ENCODE data around the gene ATP8B4. TPM values are rescaled to one million over a fixed set of nuclear protein-coding genes. Genes with fewer than 3 reads are reported as not detected.
A peak's percentile ranks its signal among the peaks of the same experiment; 100 is the strongest.

The ATP8B4 gene
- total and polyA plus RNA-seq, 10 of the 15 experiments (the other 5 are each of a cell fraction or from before 2014, with no cell fraction given) = 0.02 to 0.94 (median 0.19) TPM

GRCh38 chr15:50107591-50108408 lies 11.2 kb downstream of the ATP8B4 start (continued):
- TF ChIP-seq MXI1 (IDR thresholded peaks at IDR 0.05; ENCODE audit: low read depth, low read length) (no peak), ZNF24 (IDR thresholded peaks at IDR 0.05) (peak; percentile 90), HDGF (IDR thresholded peaks at IDR 0.05) (no peak), PBX3 (IDR thresholded peaks at IDR 0.05; ENCODE audit: insufficient replicate concordance, low read depth, low read length) (no peak), MEF2B (IDR thresholded peaks at IDR 0.05; ENCODE audit: partially characterized antibody, poor library complexity, severe bottlenecking) (no peak), TARDBP (IDR thresholded peaks at IDR 0.05; ENCODE audit: borderline replicate concordance) (no peak), RAD21 (IDR thresholded peaks at IDR 0.05; ENCODE audit: insufficient read depth, low read depth, low read length) (no peak), NFIC (IDR thresholded peaks at IDR 0.05; ENCODE audit: low read depth, low read length) (peak; percentile 87), NFXL1 (IDR thresholded peaks at IDR 0.05; ENCODE audit: borderline replicate concordance) (no peak), NFYA (IDR thresholded peaks at IDR 0.05; ENCODE audit: borderline replicate concordance, low read depth, low read length) (no peak), MLLT1 (IDR thresholded peaks at IDR 0.05) (peak; percentile 51; the same call in 1 of the 2 replicates), YBX1 (IDR thresholded peaks at IDR 0.05) (no peak), NBN (IDR thresholded peaks at IDR 0.05) (0 out of 2 replicates have a peak, but pooled peaks have one; percentile 39), HSF1 (IDR thresholded peaks at IDR 0.05; ENCODE audit: low read depth, low read length) (no peak), SUPT20H (IDR thresholded peaks at IDR 0.05; ENCODE audit: borderline replicate concordance, control insufficient read depth, low read depth, low read length) (no peak), REST (IDR thresholded peaks at IDR 0.05; ENCODE audit: low read depth, low read length) (no peak), E2F8 (IDR thresholded peaks at IDR 0.05; ENCODE audit: low read depth, partially characterized antibody) (no peak), ESRRA (IDR thresholded peaks at IDR 0.05; ENCODE audit: low read length) (no peak), NR2C2 (IDR thresholded peaks at IDR 0.05; ENCODE audit: borderline replicate concordance, control insufficient read depth, insufficient read length, low read depth) (no peak)

All from GM12878 (cell line).